Liver (tissue), 9 donors: ENCODE results near the gene MKRN2. TPM values are rescaled to one million over a fixed set of nuclear protein-coding genes. Genes with fewer than 3 reads are reported as not detected.

Experiments used
- DNase-seq: peaks from one replicate; pipeline ENCODE4 v3.0.0-alpha.2; 2017; ENCODE audit warnings: low spot score
- H3K27ac ChIP-seq, 2 donors: one replicate each; pipeline ENCODE4 v1.7.0; 2013; ENCODE audit warnings: inconsistent platforms in 2 of 2, low read length in 2 of 2, control low read depth in 1 of 2, low read depth in 1 of 2, mild to moderate bottlenecking in 1 of 2
- H3K27me3 ChIP-seq, 4 donors: one replicate each; pipeline versions ENCODE4 v1.6.1 to v1.7.0; 2013; ENCODE audit warnings: low read length in 3 of 4, inconsistent platforms in 1 of 4, mild to moderate bottlenecking in 1 of 4, moderate library complexity in 1 of 4; ENCODE audit not compliant: control insufficient read depth in 4 of 4, insufficient read depth in 4 of 4
- H3K36me3 ChIP-seq, 4 donors: one replicate each; pipeline versions ENCODE4 v1.6.1 to v1.7.0; 2013; ENCODE audit warnings: low read length in 3 of 4, mild to moderate bottlenecking in 3 of 4, low read depth in 1 of 4, moderate library complexity in 1 of 4; ENCODE audit not compliant: control insufficient read depth in 4 of 4, insufficient read depth in 3 of 4
- H3K4me1 ChIP-seq, 4 donors: one replicate each; pipeline versions ENCODE4 v1.6.1 to v1.7.0; 2013; ENCODE audit warnings: low read length in 3 of 4, mild to moderate bottlenecking in 3 of 4, moderate library complexity in 1 of 4; ENCODE audit not compliant: control insufficient read depth in 4 of 4, insufficient read depth in 4 of 4
- H3K4me3 ChIP-seq, 3 donors: one replicate each; pipeline versions ENCODE4 v1.6.1 to v1.7.0; 2013; ENCODE audit warnings: low read length in 3 of 3, control low read depth in 1 of 3, low read depth in 1 of 3, mild to moderate bottlenecking in 1 of 3
- H3K9ac ChIP-seq, 2 donors: one replicate each; pipeline ENCODE4 v1.7.0; 2013; ENCODE audit warnings: low read length in 2 of 2, mild to moderate bottlenecking in 2 of 2, moderate library complexity in 2 of 2, control low read depth in 1 of 2, low read depth in 1 of 2
- H3K9me3 ChIP-seq, 4 donors: one replicate each; pipeline versions ENCODE4 v1.6.1 to v1.7.0; 2013; ENCODE audit warnings: low read length in 3 of 4; ENCODE audit not compliant: control insufficient read depth in 4 of 4
- ATF3 ChIP-seq: IDR thresholded peaks from 2 replicates; pipeline ENCODE4 v1.6.1; 2016; ENCODE audit warnings: antibody characterized with exemption
- CTCF ChIP-seq: fragments of 150-350 bp; IDR thresholded peaks from 2 replicates; pipeline ENCODE4 v1.5.1; 2017; ENCODE audit warnings: improper control_type of control experiment, low read depth, low read length; ENCODE audit not compliant: missing input control
- EGR1 ChIP-seq, 2 donors: IDR thresholded peaks; 2 replicates each; pipeline ENCODE4 v1.6.1; 2016 to 2018; ENCODE audit warnings: antibody characterized with exemption in 2 of 2, low read depth in 2 of 2
- FOXA1 ChIP-seq: IDR thresholded peaks from 2 replicates; pipeline ENCODE4 v1.6.1; 2016; ENCODE audit warnings: antibody characterized with exemption
- FOXA2 ChIP-seq: IDR thresholded peaks from 2 replicates; pipeline ENCODE4 v1.6.1; 2016; ENCODE audit warnings: antibody characterized with exemption
- GABPA ChIP-seq, 2 donors: IDR thresholded peaks in 1 of 2; conservative IDR thresholded peaks in 1 of 2; 2 replicates each; pipeline ENCODE4 v1.6.1; 2016; ENCODE audit warnings: antibody characterized with exemption in 2 of 2, mild to moderate bottlenecking in 1 of 2, moderate library complexity in 1 of 2
- HNF4A ChIP-seq, 2 donors: conservative IDR thresholded peaks; 2 replicates each; pipeline ENCODE4 v1.6.1; 2016; ENCODE audit warnings: antibody characterized with exemption in 2 of 2, mild to moderate bottlenecking in 2 of 2
- HNF4G ChIP-seq: IDR thresholded peaks from 2 replicates; pipeline ENCODE4 v1.6.1; 2016; ENCODE audit warnings: antibody characterized with exemption
- JUND ChIP-seq, 2 donors: IDR thresholded peaks; 2 replicates each; pipeline ENCODE4 v1.6.1; 2016; ENCODE audit warnings: antibody characterized with exemption in 2 of 2
- MAX ChIP-seq: IDR thresholded peaks from 2 replicates; pipeline ENCODE4 v1.6.1; 2016; ENCODE audit warnings: antibody characterized with exemption
- NR2F2 ChIP-seq: IDR thresholded peaks from 2 replicates; pipeline ENCODE4 v1.6.1; 2016; ENCODE audit warnings: antibody characterized with exemption
- RAD21 ChIP-seq, 2 donors: IDR thresholded peaks; 2 replicates each; pipeline ENCODE4 v1.6.1; 2016; ENCODE audit warnings: antibody characterized with exemption in 2 of 2, mild to moderate bottlenecking in 2 of 2
- REST ChIP-seq: IDR thresholded peaks from 2 replicates; pipeline ENCODE4 v1.6.1; 2016; ENCODE audit warnings: antibody characterized with exemption, mild to moderate bottlenecking
- RXRA ChIP-seq, 2 donors: IDR thresholded peaks; 2 replicates each; pipeline ENCODE4 v1.6.1; 2017 to 2018; ENCODE audit warnings: antibody characterized with exemption in 2 of 2, mild to moderate bottlenecking in 1 of 2
- SP1 ChIP-seq: IDR thresholded peaks from 2 replicates; pipeline ENCODE4 v1.6.1; 2018; ENCODE audit warnings: antibody characterized with exemption, mild to moderate bottlenecking
- TAF1 ChIP-seq: conservative IDR thresholded peaks from 2 replicates; pipeline ENCODE4 v1.6.1; 2016; ENCODE audit warnings: antibody characterized with exemption, mild to moderate bottlenecking
- YY1 ChIP-seq: IDR thresholded peaks from 2 replicates; pipeline ENCODE4 v1.6.1; 2016; ENCODE audit warnings: antibody characterized with exemption, mild to moderate bottlenecking
- ZBTB33 ChIP-seq: IDR thresholded peaks from 2 replicates; pipeline ENCODE4 v1.6.1; 2016; ENCODE audit warnings: antibody characterized with exemption
- WGBS: extraction: QIAGEN DNeasy Blood & Tissue Kit; methylation state at CpG from one replicate; pipeline ENCODE4 v1.1.7; 2013; 5-methylcytosine and 5-hydroxymethylcytosine counted together
- polyA plus RNA-seq, 2 donors: library from polyadenylated mRNA; stranded (reverse) in 1 of 2; unstranded in 1 of 2; fragments of 200-250 nt in 1 of 2; fragments of >200 nt in 1 of 2; fragmentation: Nextera tagmentation in 1 of 2; extraction: Ambion mirVana in 1 of 2; gene quantifications; one replicate each; pipeline versions ENCODE4 v1.2.1 to v1.2.3, GENCODE V29; 2013 to 2015
- total RNA-seq, 2 donors: library from RNA; depleted of rRNA; stranded (reverse); fragments of >200 nt; gene quantifications; one replicate each; pipeline ENCODE4 v1.2.3, GENCODE V29; 2014
- donor health status: healthy.
- donor health status: healthy.
- donor health status: healthy.
- donor health status: healthy.
- donor health status: healthy.

MKRN2 gene
- total and polyA plus RNA-seq, 4 donors = 6.1 to 17.3 (median 11.7) TPM

GRCh38 chr3:12584083-12584482 lies 27.2 kb downstream of the MKRN2 start:
- Histone ChIP-seq H3K9ac (no peak overlapping the region), H3K27me3 (no peaks in the 10 kb centered on the region), H3K36me3 (peaks cover 17 to 77% (median 56%) of the 10 kb centered on the region in 4 donors), H3K4me3 (no peak overlapping the region), H3K27ac (no peak overlapping the region), H3K9me3 (no peaks in the 10 kb centered on the region), H3K4me1 (peaks cover 0 to 8% (median 4%) of the 10 kb centered on the region in 4 donors)
- WGBS = 99% methylated on average over 2 of the region's 2 CpGs
- TF ChIP-seq EGR1 (IDR thresholded peaks at IDR 0.05; ENCODE audit: low read depth in 2 of 2) = no peak
- TF ChIP-seq HNF4A (conservative IDR thresholded peaks at IDR 0.05) = no peak
- TF ChIP-seq NR2F2 = no peak
- TF ChIP-seq FOXA1 = no peak
- TF ChIP-seq MAX = no peak
- TF ChIP-seq ATF3 = no peak
- no peak for TF ChIP-seq CTCF
- TF ChIP-seq SP1 = no peak
- TF ChIP-seq ZBTB33 = no peak
- no peak for TF ChIP-seq GABPA (IDR thresholded peaks at IDR 0.05 in 1 of 2, conservative IDR thresholded peaks at IDR 0.05 in 1 of 2)
- no peak for TF ChIP-seq RAD21 (IDR thresholded peaks at IDR 0.05)
- no peak for TF ChIP-seq FOXA2
- TF ChIP-seq JUND (IDR thresholded peaks at IDR 0.05) = no peak
- no peak for TF ChIP-seq RXRA (IDR thresholded peaks at IDR 0.05)
- TF ChIP-seq TAF1 = no peak
- TF ChIP-seq HNF4G = no peak
- TF ChIP-seq REST = no peak
- TF ChIP-seq YY1 = no peak
- no peak for DNase-seq
